Neural cell (in vitro differentiated cells): ENCODE data around the gene MPI. TPM values are rescaled to one million over a fixed set of nuclear protein-coding genes. Genes with fewer than 3 reads are reported as not detected.
"Not testable (repeated sequence)": the region's sequence is repeated elsewhere in the genome, so short reads cannot be mapped to it uniquely, and the experiment has no call there.

Experiments used
- H2AFZ ChIP-seq: fragments of 200-600, 300-800 bp; sonication (generic), shearing (Covaris generic); 2 replicates; pipeline ENCODE4 v1.6.0; 2014; ENCODE audit warnings: low read depth, mild to moderate bottlenecking, antibody characterized with exemption, low read length, moderate library complexity
- H3F3A ChIP-seq: fragments of 200-600 bp; shearing (Covaris generic); 2 replicates; pipeline ENCODE4 v1.6.1; 2016; ENCODE audit warnings: mild to moderate bottlenecking, moderate library complexity, mixed read lengths, antibody characterized with exemption, low read length; ENCODE audit not compliant: insufficient read depth, poor library complexity, severe bottlenecking
- H3K27ac ChIP-seq: fragments of 200-600, 300-800 bp; sonication (generic), shearing (Covaris generic); 2 replicates; pipeline ENCODE4 v1.5.1; 2014; ENCODE audit warnings: mild to moderate bottlenecking, low read length, moderate library complexity
- H3K27me3 ChIP-seq: fragments of 300-800, 200-600 bp; sonication (generic), shearing (Covaris generic); 2 replicates; pipeline ENCODE4 v1.6.0; 2014; ENCODE audit warnings: mild to moderate bottlenecking, low read depth, low read length, moderate library complexity; ENCODE audit not compliant: insufficient read depth
- H3K36me3 ChIP-seq: fragments of 300-800, 200-600 bp; sonication (generic), shearing (Covaris generic); 2 replicates; pipeline ENCODE4 v1.5.1; 2014; ENCODE audit warnings: mild to moderate bottlenecking, antibody characterized with exemption, low read length, moderate library complexity; ENCODE audit not compliant: insufficient read depth
- H3K4me2 ChIP-seq: fragments of 300-800, 200-600 bp; sonication (generic), shearing (Covaris generic); 2 replicates; pipeline ENCODE4 v1.6.0; 2014; ENCODE audit warnings: mild to moderate bottlenecking, low read length
- H3K4me3 ChIP-seq: fragments of 300-800, 200-600 bp; sonication (generic), shearing (Covaris generic); 2 replicates; pipeline ENCODE4 v1.5.1; 2014; ENCODE audit warnings: mild to moderate bottlenecking, low read length, moderate library complexity
- H3K79me2 ChIP-seq: fragments of 200-600 bp; shearing (Covaris generic); replicated peaks from 2 replicates; pipeline ENCODE4 v1.6.0; 2014; ENCODE audit warnings: mild to moderate bottlenecking, low read length, moderate library complexity; ENCODE audit not compliant: insufficient read depth
- H3K9ac ChIP-seq: fragments of 300-800, 200-600 bp; sonication (generic), shearing (Covaris generic); 2 replicates; pipeline ENCODE4 v1.6.1; 2016; ENCODE audit warnings: mild to moderate bottlenecking, low read length, mixed read lengths
- H3K9me2 ChIP-seq: fragments of 200-600 bp; shearing (Covaris generic); 2 replicates; pipeline ENCODE4 v1.6.1; 2016; ENCODE audit warnings: mild to moderate bottlenecking, low read length, mixed read lengths; ENCODE audit not compliant: insufficient read depth
- H3K9me3 ChIP-seq: fragments of 200-600, 300-800 bp; sonication (generic), shearing (Covaris generic); 2 replicates; pipeline ENCODE4 v1.6.1; 2016; ENCODE audit warnings: mild to moderate bottlenecking, mixed run types, low read length, moderate library complexity, mixed read lengths
- H4K20me1 ChIP-seq: fragments of 200-600 bp; shearing (Covaris generic); 2 replicates; pipeline ENCODE4 v1.6.1; 2016; ENCODE audit warnings: mild to moderate bottlenecking, mixed run types; ENCODE audit not compliant: insufficient read depth
- EP300 ChIP-seq: fragments of 450-650 bp; conservative IDR thresholded peaks from 2 replicates; pipeline ENCODE4 v1.6.1; 2014; ENCODE audit warnings: antibody characterized with exemption, mild to moderate bottlenecking, moderate library complexity; ENCODE audit not compliant: poor library complexity, severe bottlenecking
- EZH2 ChIP-seq: fragments of 200-600, 300-800 bp; shearing (Covaris generic), sonication (generic); IDR thresholded peaks from 2 replicates; pipeline ENCODE4 v1.6.1; 2014; ENCODE audit warnings: antibody characterized with exemption, low read length, borderline replicate concordance, mild to moderate bottlenecking; ENCODE audit not compliant: insufficient read depth, poor library complexity, severe bottlenecking
- MXI1 ChIP-seq: fragments of 450-650 bp; conservative IDR thresholded peaks from 2 replicates; pipeline ENCODE4 v1.6.1; 2014; ENCODE audit warnings: antibody characterized with exemption, mild to moderate bottlenecking; ENCODE audit not compliant: poor library complexity, severe bottlenecking
- POLR2AphosphoS5 ChIP-seq: IDR thresholded peaks from 2 replicates; pipeline ENCODE4 v1.6.1; 2012
- RAD21 ChIP-seq: fragments of 450-650 bp; conservative IDR thresholded peaks from 2 replicates; pipeline ENCODE4 v1.6.1; 2014; ENCODE audit warnings: antibody characterized with exemption, mild to moderate bottlenecking, moderate library complexity
- REST ChIP-seq: IDR thresholded peaks from 2 replicates; pipeline ENCODE4 v1.6.1; 2012; ENCODE audit warnings: borderline replicate concordance
- SMC3 ChIP-seq: fragments of 450-650 bp; conservative IDR thresholded peaks from 2 replicates; pipeline ENCODE4 v1.6.1; 2014; ENCODE audit warnings: antibody characterized with exemption, mild to moderate bottlenecking, moderate library complexity; ENCODE audit not compliant: poor library complexity
- TAF1 ChIP-seq: IDR thresholded peaks from 2 replicates; pipeline ENCODE4 v1.6.1; 2012; ENCODE audit warnings: low read depth
- polyA plus RNA-seq: library from polyadenylated mRNA; depleted of rRNA; stranded (reverse); fragments of >200 nt; gene quantifications from 2 replicates; pipeline ENCODE4 v1.2.3, GENCODE V29; 2014
- TF ChIP-seq, protein P1 (sequence below): fragments of 450-650 bp; IDR thresholded peaks from 2 replicates; pipeline ENCODE4 v1.5.1; 2014; ENCODE audit warnings: antibody characterized with exemption, mild to moderate bottlenecking, moderate library complexity; ENCODE audit not compliant: poor library complexity, severe bottlenecking

Gene MPI
- polyA plus RNA-seq, 1 donor from 2014 or later: 80.3 TPM

GRCh38 chr15:74913041-74913440, 23.2 kb downstream of the MPI start:
- Histone ChIP-seq H3K27me3 (no peaks in the 10 kb centered on the region), H2AFZ (no peak overlapping the region), H4K20me1 (no peaks in the 10 kb centered on the region), H3K9ac (no peak overlapping the region), H3K9me2 (no peaks in the 10 kb centered on the region), H3K36me3 (no peaks in the 10 kb centered on the region), H3K4me3 (no peak overlapping the region), H3K9me3 (no peaks in the 10 kb centered on the region), H3F3A (no peaks in the 10 kb centered on the region), H3K79me2 (no peaks in the 10 kb centered on the region), H3K4me2 (no peak overlapping the region), H3K27ac (no peak overlapping the region)
- TF ChIP-seq POLR2AphosphoS5: no peak
- no peak for TF ChIP-seq EZH2
- TF ChIP-seq TAF1: no peak

GRCh38 chr15:74913799-74914198, 24.0 kb downstream of the MPI start:
- not testable (repeated sequence) for H3K79me2 ChIP-seq, H3F3A ChIP-seq, H3K4me3 ChIP-seq, H3K9me2 ChIP-seq, H3K36me3 ChIP-seq, H2AFZ ChIP-seq, H3K9ac ChIP-seq, H3K27ac ChIP-seq, H3K4me2 ChIP-seq, H3K9me3 ChIP-seq, H3K27me3 ChIP-seq, H4K20me1 ChIP-seq

- Histone ChIP-seq H3K9me3 (no peaks in the 10 kb centered on the region), H3K36me3 (peaks cover 8% of the 10 kb centered on the region), H3K4me3 (no peak overlapping the region), H3K79me2 (no peaks in the 10 kb centered on the region), H3F3A (no peaks in the 10 kb centered on the region), H3K27ac (no peak overlapping the region), H3K9me2 (no peaks in the 10 kb centered on the region), H4K20me1 (no peaks in the 10 kb centered on the region), H2AFZ (no peak overlapping the region), H3K9ac (no peak overlapping the region), H3K27me3 (no peaks in the 10 kb centered on the region), H3K4me2 (no peak overlapping the region)
- TF ChIP-seq EP300 (no peak), MXI1 (no peak)
Observed at GRCh38 chr15:74917676-74918075, 27.8 kb downstream of the MPI start.

- no peaks in the 10 kb centered on the region for H3K27me3 ChIP-seq
- no peaks in the 10 kb centered on the region for H3K79me2 ChIP-seq
- no peaks in the 10 kb centered on the region for H3K9me3 ChIP-seq
- H3K4me2 ChIP-seq: no peak overlapping the region
- H3K4me3 ChIP-seq: no peak overlapping the region
- H3K9me2 ChIP-seq: no peaks in the 10 kb centered on the region
- TF ChIP-seq REST (no peak), EP300 (no peak), SMC3 (no peak), EZH2 (no peak), RAD21 (no peak), TAF1 (no peak)
- TF ChIP-seq, protein P1, sequence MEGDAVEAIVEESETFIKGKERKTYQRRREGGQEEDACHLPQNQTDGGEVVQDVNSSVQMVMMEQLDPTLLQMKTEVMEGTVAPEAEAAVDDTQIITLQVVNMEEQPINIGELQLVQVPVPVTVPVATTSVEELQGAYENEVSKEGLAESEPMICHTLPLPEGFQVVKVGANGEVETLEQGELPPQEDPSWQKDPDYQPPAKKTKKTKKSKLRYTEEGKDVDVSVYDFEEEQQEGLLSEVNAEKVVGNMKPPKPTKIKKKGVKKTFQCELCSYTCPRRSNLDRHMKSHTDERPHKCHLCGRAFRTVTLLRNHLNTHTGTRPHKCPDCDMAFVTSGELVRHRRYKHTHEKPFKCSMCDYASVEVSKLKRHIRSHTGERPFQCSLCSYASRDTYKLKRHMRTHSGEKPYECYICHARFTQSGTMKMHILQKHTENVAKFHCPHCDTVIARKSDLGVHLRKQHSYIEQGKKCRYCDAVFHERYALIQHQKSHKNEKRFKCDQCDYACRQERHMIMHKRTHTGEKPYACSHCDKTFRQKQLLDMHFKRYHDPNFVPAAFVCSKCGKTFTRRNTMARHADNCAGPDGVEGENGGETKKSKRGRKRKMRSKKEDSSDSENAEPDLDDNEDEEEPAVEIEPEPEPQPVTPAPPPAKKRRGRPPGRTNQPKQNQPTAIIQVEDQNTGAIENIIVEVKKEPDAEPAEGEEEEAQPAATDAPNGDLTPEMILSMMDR: no peak
- no peak overlapping the region for H3K27ac ChIP-seq
- peaks cover 8% of the 10 kb centered on the region for H3K36me3 ChIP-seq
- H3K9ac ChIP-seq: no peak overlapping the region
- no peaks in the 10 kb centered on the region for H3F3A ChIP-seq
- no peak overlapping the region for H2AFZ ChIP-seq
- H4K20me1 ChIP-seq: no peaks in the 10 kb centered on the region
Observed at GRCh38 chr15:74920456-74920855, 30.6 kb downstream of the MPI start.
